IMR-90 (cell line): ENCODE measurements around the gene TMPRSS5. TPM values are rescaled to one million over a fixed set of nuclear protein-coding genes. Genes with fewer than 3 reads are reported as not detected.

ENCODE experiments used
- ATAC-seq: fragments of 200-7000 bp; cut with Tn5 transposase; 2 replicates; pipeline ENCODE4 v1.9.1; 2020; ENCODE audit warnings: low read depth, mild to moderate bottlenecking, moderate library complexity
- BruUV-seq: library from RNA; stranded (reverse); fragments of 400-500 nt; replicated peaks from 2 replicates; lab custom pipeline; 2021; lab: Mats Ljungman, UMichigan
- CTCF ChIA-PET: fragments of 300-600 bp; formaldehyde crosslinking; extraction: SDS; loops from one replicate; lab custom pipeline; 2021; ENCODE audit warnings: antibody characterized with exemption; lab: Yijun Ruan, JAX
- POLR2A ChIA-PET: fragments of 300-600 bp; sonication (Branson Sonifier 250); formaldehyde crosslinking; loops from one replicate; lab custom pipeline; 2022; ENCODE audit warnings: antibody characterized with exemption; ENCODE audit not compliant: unreplicated experiment; lab: Charles Lee
- DNase-seq: peaks from one replicate; pipeline ENCODE4 v3.0.0; 2013
- H2AFZ ChIP-seq: replicated peaks from 2 replicates; pipeline ENCODE3; 2013; ENCODE audit warnings: low read length, mild to moderate bottlenecking; ENCODE audit not compliant: poor library complexity
- H2AK5ac ChIP-seq: 2 replicates; pipeline ENCODE4 v1.6.1; 2013; ENCODE audit warnings: low read depth, low read length, inconsistent platforms
- H2AK9ac ChIP-seq: replicated peaks from 2 replicates; pipeline ENCODE3; 2013; ENCODE audit warnings: mild to moderate bottlenecking, low read depth, low read length, moderate library complexity; ENCODE audit not compliant: poor library complexity
- H2BK120ac ChIP-seq: 2 replicates; pipeline ENCODE4 v1.6.1; 2013; ENCODE audit warnings: low read depth, low read length, inconsistent platforms
- H2BK15ac ChIP-seq: 3 replicates; pipeline ENCODE4 v1.6.1; 2013; ENCODE audit warnings: low read depth, low read length, inconsistent platforms
- H2BK20ac ChIP-seq: 2 replicates; pipeline ENCODE4 v1.6.1; 2013; ENCODE audit warnings: low read depth, mild to moderate bottlenecking, inconsistent platforms, low read length, moderate library complexity
- H2BK5ac ChIP-seq: 2 replicates; pipeline ENCODE4 v1.6.1; 2013; ENCODE audit warnings: mild to moderate bottlenecking, low read depth, low read length, inconsistent platforms; ENCODE audit not compliant: poor library complexity, severe bottlenecking
- H3K14ac ChIP-seq: replicated peaks from 2 replicates; pipeline ENCODE4 v1.6.1; 2013; ENCODE audit warnings: low read depth, low read length, inconsistent platforms
- H3K18ac ChIP-seq: 2 replicates; pipeline ENCODE4 v1.6.1; 2013; ENCODE audit warnings: low read depth, low read length, control low read depth
- H3K23ac ChIP-seq: 2 replicates; pipeline ENCODE4 v1.6.1; 2013; ENCODE audit warnings: low read depth, low read length, inconsistent platforms
- H3K27ac ChIP-seq: 2 replicates; pipeline ENCODE4 v1.5.1; 2013; ENCODE audit warnings: mild to moderate bottlenecking, control low read depth, low read length; ENCODE audit not compliant: insufficient read depth
- H3K27me3 ChIP-seq: 2 replicates; pipeline ENCODE4 v1.6.1; 2013; ENCODE audit warnings: low read length; ENCODE audit not compliant: control insufficient read depth, insufficient read depth
- H3K36me3 ChIP-seq: 2 replicates; pipeline ENCODE4 v1.6.1; 2013; ENCODE audit warnings: low read length, mixed read lengths; ENCODE audit not compliant: control insufficient read depth, insufficient read depth
- H3K4ac ChIP-seq: 2 replicates; pipeline ENCODE4 v1.6.1; 2013; ENCODE audit warnings: low read depth, low read length, inconsistent platforms
- H3K4me1 ChIP-seq: 2 replicates; pipeline ENCODE4 v1.6.1; 2013; ENCODE audit warnings: low read length, mixed read lengths; ENCODE audit not compliant: control insufficient read depth, insufficient read depth
- H3K4me2 ChIP-seq: 2 replicates; pipeline ENCODE4 v1.6.1; 2013; ENCODE audit warnings: low read depth, mild to moderate bottlenecking, control low read depth, low read length, moderate library complexity
- H3K4me3 ChIP-seq: 2 replicates; pipeline ENCODE4 v1.5.1; 2013; ENCODE audit warnings: low read depth, mild to moderate bottlenecking, control low read depth, low read length, moderate library complexity; ENCODE audit not compliant: insufficient read depth
- H3K56ac ChIP-seq: 2 replicates; pipeline ENCODE4 v1.6.1; 2013; ENCODE audit warnings: low read length, inconsistent platforms; ENCODE audit not compliant: insufficient read depth; ENCODE audit errors: extremely low read depth
- H3K79me1 ChIP-seq, 2 experiments: 2 replicates each; pipeline ENCODE4 v1.6.1; 2013; ENCODE audit warnings: low read length in 2 of 2, inconsistent platforms in 1 of 2, low read depth in 1 of 2
- H3K9ac ChIP-seq: 2 replicates; pipeline ENCODE4 v1.6.1; 2013; ENCODE audit warnings: low read depth, low read length, control low read depth
- H3K9me1 ChIP-seq: 2 replicates; pipeline ENCODE4 v1.6.1; 2013; ENCODE audit warnings: low read length, inconsistent platforms; ENCODE audit not compliant: insufficient read depth
- H3K9me3 ChIP-seq: 2 replicates; pipeline ENCODE4 v1.6.1; 2013; ENCODE audit warnings: low read length; ENCODE audit not compliant: control insufficient read depth, insufficient read depth
- H4K20me1 ChIP-seq: 2 replicates; pipeline ENCODE4 v1.6.1; 2013; ENCODE audit warnings: low read length, inconsistent platforms; ENCODE audit not compliant: insufficient read depth
- H4K5ac ChIP-seq: 2 replicates; pipeline ENCODE4 v1.6.1; 2013; ENCODE audit warnings: mild to moderate bottlenecking, low read depth, low read length, control low read depth
- H4K8ac ChIP-seq, 2 experiments: 2 replicates each; pipeline ENCODE4 v1.6.1; 2013; ENCODE audit warnings: low read depth in 2 of 2, low read length in 2 of 2, control low read depth in 1 of 2, inconsistent platforms in 1 of 2
- H4K91ac ChIP-seq: 2 replicates; pipeline ENCODE4 v1.6.1; 2013; ENCODE audit warnings: low read depth, low read length, inconsistent platforms; ENCODE audit not compliant: insufficient read depth
- BHLHE40 ChIP-seq: fragments of 150-350 bp; IDR thresholded peaks from 2 replicates; pipeline ENCODE4 v1.6.1; 2016; ENCODE audit warnings: mild to moderate bottlenecking, low read depth, low read length
- CHD1 ChIP-seq: IDR thresholded peaks from 2 replicates; pipeline ENCODE4 v1.6.1; 2012; ENCODE audit warnings: low read depth, low read length, improper control_type of control experiment
- FOS ChIP-seq: fragments of 150-350 bp; IDR thresholded peaks from 2 replicates; pipeline ENCODE4 v1.6.1; 2016; ENCODE audit warnings: low read depth, low read length
- MAFK ChIP-seq: IDR thresholded peaks from 2 replicates; pipeline ENCODE4 v1.6.1; 2012; ENCODE audit warnings: low read depth, low read length, improper control_type of control experiment
- MAZ ChIP-seq: IDR thresholded peaks from 2 replicates; pipeline ENCODE4 v1.6.1; 2012; ENCODE audit warnings: low read depth, mild to moderate bottlenecking, low read length, improper control_type of control experiment, moderate library complexity, borderline replicate concordance
- MXI1 ChIP-seq: IDR thresholded peaks from 2 replicates; pipeline ENCODE4 v1.6.1; 2012; ENCODE audit warnings: low read depth, mild to moderate bottlenecking, low read length, moderate library complexity, borderline replicate concordance
- NFE2L2 ChIP-seq: fragments of 150-350 bp; IDR thresholded peaks from 2 replicates; pipeline ENCODE4 v1.6.1; 2016; ENCODE audit warnings: low read depth, mild to moderate bottlenecking, low read length
- POLR2A ChIP-seq: IDR thresholded peaks from 2 replicates; pipeline ENCODE4 v1.6.1; 2012; ENCODE audit warnings: mild to moderate bottlenecking, low read depth, low read length
- RAD21 ChIP-seq: IDR thresholded peaks from 2 replicates; pipeline ENCODE4 v1.6.1; 2012; ENCODE audit warnings: low read length, improper control_type of control experiment
- RCOR1 ChIP-seq: IDR thresholded peaks from 2 replicates; pipeline ENCODE4 v1.6.1; 2012; ENCODE audit warnings: mild to moderate bottlenecking, low read length, improper control_type of control experiment; ENCODE audit not compliant: insufficient replicate concordance
- RFX5 ChIP-seq: IDR thresholded peaks from 2 replicates; pipeline ENCODE4 v1.8.0; 2012; ENCODE audit warnings: low read depth, mild to moderate bottlenecking, low read length, moderate library complexity
- SMC3 ChIP-seq: fragments of 150-350 bp; IDR thresholded peaks from 2 replicates; pipeline ENCODE4 v1.6.1; 2016; ENCODE audit warnings: low read depth, mild to moderate bottlenecking, antibody characterized with exemption, low read length, moderate library complexity
- WGBS, 2 experiments: methylation state at CpG; one replicate each; pipeline versions ENCODE4 v1.1.5 to v1.1.7; 2013; ENCODE audit warnings: missing lambda C conversion rate in 2 of 2; ENCODE audit not compliant: insufficient read length in 1 of 2; ENCODE audit errors: extremely low coverage in 2 of 2; 5-methylcytosine and 5-hydroxymethylcytosine counted together
- dilution Hi-C: fragments of 300-500 bp; cut with HindIII; formaldehyde crosslinking; loops from one replicate; pipeline ENCODE4 v1.14.3; 2018; ENCODE audit warnings: low sequenced_read_pairs; ENCODE audit not compliant: unreplicated experiment
- in situ Hi-C: fragments of 300-500 bp; cut with MboI; formaldehyde crosslinking; loops from 3 replicates; pipeline ENCODE4 v1.14.3; 2019; ENCODE audit warnings: low sequenced_read_pairs, inconsistent platforms, mixed read lengths
- intact Hi-C: fragments of 100-400 bp; cut with micrococcal nuclease; formaldehyde crosslinking; loops from 2 replicates; pipeline ENCODE4 v1.10.0; 2022
- polyA plus RNA-seq, 3 experiments: library from polyadenylated mRNA; depleted of rRNA; stranded (reverse); fragments of >200 nt; gene quantifications; 2 replicates each; pipeline ENCODE4 v1.2.3, GENCODE V29; 2012; ENCODE audit warnings: low replicate concordance in 1 of 3
- total RNA-seq: library from RNA; depleted of rRNA; stranded (reverse); fragments of >200 nt; gene quantifications from 2 replicates; pipeline ENCODE4 v1.2.3, GENCODE V29; 2012
- TF ChIP-seq, protein P1 (sequence below): fragments of 150-350 bp; IDR thresholded peaks from 2 replicates; pipeline ENCODE4 v1.6.1; 2017; ENCODE audit warnings: mild to moderate bottlenecking, antibody characterized with exemption, low read length, low read depth
- TF ChIP-seq, protein P2 (sequence below): conservative IDR thresholded peaks from 2 replicates; pipeline ENCODE4 v1.5.1; 2012; ENCODE audit warnings: mild to moderate bottlenecking, low read depth, low read length, improper control_type of control experiment
- TF ChIP-seq, protein P3 (sequence below): fragments of 150-350 bp; IDR thresholded peaks from 2 replicates; pipeline ENCODE4 v1.6.1; 2016; ENCODE audit warnings: low read depth, mild to moderate bottlenecking, low read length, moderate library complexity, borderline replicate concordance

The TMPRSS5 gene
- total and polyA plus RNA-seq, 2 of the 4 experiments (the other 2 are of a cell fraction), result under 0.01 to 0.24 TPM

DNA sequence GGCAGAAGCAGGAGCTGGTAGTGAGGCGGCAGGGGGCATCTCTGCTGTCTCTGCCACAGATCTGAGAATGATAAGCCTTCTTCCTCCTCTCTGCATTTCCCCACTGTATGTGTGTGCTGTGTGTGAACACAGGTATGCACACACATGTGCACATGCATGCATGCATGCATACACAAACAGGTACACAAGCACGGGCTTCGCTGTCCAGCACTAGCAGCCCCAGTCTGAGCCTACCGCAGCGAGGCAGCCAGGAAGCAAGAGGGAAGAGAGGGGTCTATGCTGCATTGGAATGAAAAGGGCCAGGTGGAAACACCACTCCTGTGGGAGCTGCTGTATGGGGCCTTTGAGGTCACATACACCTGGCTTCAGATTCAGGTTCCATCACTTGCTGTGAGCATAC is 62.4 kb downstream of the TMPRSS5 start:
- Histone ChIP-seq H3K79me1 (no peaks in the 10 kb centered on the region), H3K14ac (no peak overlapping the region), H2AK9ac (no peak overlapping the region), H3K56ac (no peak overlapping the region), H3K4ac (no peak overlapping the region), H4K91ac (no peak overlapping the region), H4K8ac (no peak overlapping the region), H2AK5ac (no peak overlapping the region), H3K36me3 (no peaks in the 10 kb centered on the region), H3K23ac (no peak overlapping the region), H3K4me3 (no peak overlapping the region), H4K20me1 (no peaks in the 10 kb centered on the region), H3K9ac (no peak overlapping the region), H3K18ac (no peak overlapping the region), H3K4me2 (no peak overlapping the region), H3K27me3 (no peaks in the 10 kb centered on the region; the same call in 1 of the 2 replicates), H3K9me1 (no peaks in the 10 kb centered on the region), H4K5ac (no peak overlapping the region), H2BK20ac (no peak overlapping the region), H3K9me3 (no peaks in the 10 kb centered on the region), H3K27ac (no peak overlapping the region), H2BK120ac (no peak overlapping the region), H2BK15ac (no peak overlapping the region), H3K4me1 (no peaks in the 10 kb centered on the region), H2AFZ (peak overlapping the region; percentile 14), H2BK5ac (no peak overlapping the region)
- in situ Hi-C loops, result no loop called here
- ATAC-seq, result no peak
- TF ChIP-seq, protein P1, sequence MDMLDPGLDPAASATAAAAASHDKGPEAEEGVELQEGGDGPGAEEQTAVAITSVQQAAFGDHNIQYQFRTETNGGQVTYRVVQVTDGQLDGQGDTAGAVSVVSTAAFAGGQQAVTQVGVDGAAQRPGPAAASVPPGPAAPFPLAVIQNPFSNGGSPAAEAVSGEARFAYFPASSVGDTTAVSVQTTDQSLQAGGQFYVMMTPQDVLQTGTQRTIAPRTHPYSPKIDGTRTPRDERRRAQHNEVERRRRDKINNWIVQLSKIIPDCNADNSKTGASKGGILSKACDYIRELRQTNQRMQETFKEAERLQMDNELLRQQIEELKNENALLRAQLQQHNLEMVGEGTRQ, result no peak
- TF ChIP-seq CHD1 (no peak), FOS (no peak), MXI1 (no peak), MAFK (no peak), MAZ (no peak), RFX5 (no peak), RCOR1 (no peak), POLR2A (no peak), SMC3 (no peak), RAD21 (no peak), BHLHE40 (no peak), NFE2L2 (no peak)
- TF ChIP-seq, protein P2, sequence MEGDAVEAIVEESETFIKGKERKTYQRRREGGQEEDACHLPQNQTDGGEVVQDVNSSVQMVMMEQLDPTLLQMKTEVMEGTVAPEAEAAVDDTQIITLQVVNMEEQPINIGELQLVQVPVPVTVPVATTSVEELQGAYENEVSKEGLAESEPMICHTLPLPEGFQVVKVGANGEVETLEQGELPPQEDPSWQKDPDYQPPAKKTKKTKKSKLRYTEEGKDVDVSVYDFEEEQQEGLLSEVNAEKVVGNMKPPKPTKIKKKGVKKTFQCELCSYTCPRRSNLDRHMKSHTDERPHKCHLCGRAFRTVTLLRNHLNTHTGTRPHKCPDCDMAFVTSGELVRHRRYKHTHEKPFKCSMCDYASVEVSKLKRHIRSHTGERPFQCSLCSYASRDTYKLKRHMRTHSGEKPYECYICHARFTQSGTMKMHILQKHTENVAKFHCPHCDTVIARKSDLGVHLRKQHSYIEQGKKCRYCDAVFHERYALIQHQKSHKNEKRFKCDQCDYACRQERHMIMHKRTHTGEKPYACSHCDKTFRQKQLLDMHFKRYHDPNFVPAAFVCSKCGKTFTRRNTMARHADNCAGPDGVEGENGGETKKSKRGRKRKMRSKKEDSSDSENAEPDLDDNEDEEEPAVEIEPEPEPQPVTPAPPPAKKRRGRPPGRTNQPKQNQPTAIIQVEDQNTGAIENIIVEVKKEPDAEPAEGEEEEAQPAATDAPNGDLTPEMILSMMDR, result no peak
- TF ChIP-seq, protein P3, sequence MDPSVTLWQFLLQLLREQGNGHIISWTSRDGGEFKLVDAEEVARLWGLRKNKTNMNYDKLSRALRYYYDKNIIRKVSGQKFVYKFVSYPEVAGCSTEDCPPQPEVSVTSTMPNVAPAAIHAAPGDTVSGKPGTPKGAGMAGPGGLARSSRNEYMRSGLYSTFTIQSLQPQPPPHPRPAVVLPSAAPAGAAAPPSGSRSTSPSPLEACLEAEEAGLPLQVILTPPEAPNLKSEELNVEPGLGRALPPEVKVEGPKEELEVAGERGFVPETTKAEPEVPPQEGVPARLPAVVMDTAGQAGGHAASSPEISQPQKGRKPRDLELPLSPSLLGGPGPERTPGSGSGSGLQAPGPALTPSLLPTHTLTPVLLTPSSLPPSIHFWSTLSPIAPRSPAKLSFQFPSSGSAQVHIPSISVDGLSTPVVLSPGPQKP, result no peak
- dilution Hi-C loops, result no loop called here
- no CpG with 5 or more reads among the region's 5 CpGs for WGBS, 2 experiments
- DNase-seq, result no peak
- BruUV-seq, result no TSS peak
- CTCF ChIA-PET, result no interaction called here
- intact Hi-C loops, result no loop called here
- POLR2A ChIA-PET, result no interaction called here
